ENCODE measurements around the gene HECW1.
"Not testable (repeated sequence)": the region's sequence is repeated elsewhere in the genome, so short reads cannot be mapped to it uniquely, and the experiment has no call there.

Gene HECW1

GRCh38 chr7:43313628-43314378 lies 201.4 kb downstream of the HECW1 start:
- DNase-seq: no peak

DNA sequence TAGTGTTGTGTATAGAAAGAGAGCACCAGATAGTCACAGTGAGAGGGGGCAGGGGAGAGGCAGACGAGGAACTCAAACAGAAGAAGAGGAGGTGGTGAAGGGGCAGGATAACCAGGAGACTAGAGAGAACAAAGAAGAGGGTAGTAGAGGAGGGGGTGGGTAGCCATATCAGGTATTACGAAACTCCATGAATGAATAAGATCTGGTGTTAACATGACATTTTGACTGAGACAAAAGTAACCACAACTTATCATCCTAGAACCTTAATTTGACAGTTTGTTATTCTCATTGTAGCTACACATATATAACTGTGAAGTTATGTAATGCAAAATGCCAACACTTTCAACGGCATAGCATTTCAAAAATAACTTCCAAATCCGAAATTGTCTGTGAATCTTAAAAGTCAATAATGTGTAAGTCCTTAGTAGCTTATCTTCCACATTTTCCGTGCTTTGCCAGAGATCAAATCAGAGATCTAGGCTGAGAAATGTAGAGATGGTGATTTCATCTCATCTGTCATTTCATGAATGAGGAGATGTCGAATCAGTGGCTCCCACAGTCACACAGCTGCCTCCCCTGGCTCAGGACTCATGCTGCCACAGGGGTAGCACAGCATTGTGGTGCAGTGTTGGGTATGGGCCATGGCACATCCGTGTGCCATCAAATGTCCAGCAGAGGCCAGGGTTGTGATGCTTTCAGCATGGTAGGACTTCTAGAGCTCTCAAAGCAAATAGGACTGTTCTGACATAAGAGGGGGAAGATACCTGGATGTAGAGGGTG lies 202.1 kb downstream of the HECW1 start:
- DNase-seq: no peak

GRCh38 chr7:43317075-43317474 lies 204.6 kb downstream of the HECW1 start:
- no peak for DNase-seq

GRCh38 chr7:43318188-43318770 lies 205.8 kb downstream of the HECW1 start:
- no peak for DNase-seq

DNA sequence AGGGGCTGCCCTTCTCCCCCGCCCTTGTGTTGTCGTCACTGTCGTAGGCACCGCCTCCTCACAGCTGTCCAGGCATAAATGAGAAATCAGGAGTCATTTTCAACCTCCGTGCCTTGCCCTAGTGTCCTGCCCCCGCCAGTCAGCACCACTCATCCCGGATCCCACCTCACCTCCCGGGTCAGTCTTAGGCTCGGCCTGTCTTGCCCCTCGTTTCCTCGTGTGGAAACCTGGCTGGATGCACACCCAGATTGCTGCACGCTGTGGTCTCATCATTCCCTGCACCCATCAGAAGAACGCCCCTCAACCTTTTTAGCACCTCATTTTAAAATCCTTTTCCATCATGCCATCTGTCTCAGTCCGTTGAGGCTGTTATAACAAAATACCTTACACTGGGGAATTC lies 213.1 kb downstream of the HECW1 start:
- DNase-seq: no peak

GRCh38 chr7:43328336-43328735 lies 215.9 kb downstream of the HECW1 start:
- no peak for DNase-seq

DNA sequence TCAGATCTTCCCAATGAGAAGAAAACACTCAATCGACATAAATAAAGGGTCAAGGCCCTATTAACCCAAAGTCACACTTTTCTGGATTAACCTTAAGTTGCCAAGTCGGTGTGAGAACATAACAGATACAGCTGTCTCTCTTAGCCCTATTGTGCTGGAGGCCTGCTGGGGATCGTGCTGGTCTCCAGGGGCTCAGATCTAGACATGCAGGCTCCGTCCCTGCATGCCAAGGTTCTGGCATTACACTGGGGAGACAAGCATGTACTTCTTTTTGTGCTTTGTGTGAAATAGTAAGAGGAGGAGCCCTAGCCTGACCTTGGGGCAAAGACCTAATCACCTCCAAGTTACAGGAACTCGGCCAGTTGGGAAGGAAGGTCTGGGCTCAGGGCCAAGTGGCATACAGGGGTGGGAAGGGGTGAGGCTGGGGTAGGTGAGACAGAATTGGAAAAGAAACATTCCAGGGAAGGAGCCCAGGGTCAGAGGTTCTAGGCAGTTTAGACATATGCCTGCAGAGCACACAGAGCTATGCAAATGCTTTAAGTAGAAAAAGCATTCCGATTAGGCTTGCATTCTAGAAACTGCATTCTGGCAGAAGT lies 216.4 kb downstream of the HECW1 start:
- no peak for DNase-seq

GRCh38 chr7:43332193-43332796 lies 219.8 kb downstream of the HECW1 start:
- no peak for DNase-seq

GRCh38 chr7:43337191-43337590 lies 224.7 kb downstream of the HECW1 start:
- no peak for DNase-seq

GRCh38 chr7:43337811-43338210 lies 225.4 kb downstream of the HECW1 start:
- DNase-seq: no peak

DNA sequence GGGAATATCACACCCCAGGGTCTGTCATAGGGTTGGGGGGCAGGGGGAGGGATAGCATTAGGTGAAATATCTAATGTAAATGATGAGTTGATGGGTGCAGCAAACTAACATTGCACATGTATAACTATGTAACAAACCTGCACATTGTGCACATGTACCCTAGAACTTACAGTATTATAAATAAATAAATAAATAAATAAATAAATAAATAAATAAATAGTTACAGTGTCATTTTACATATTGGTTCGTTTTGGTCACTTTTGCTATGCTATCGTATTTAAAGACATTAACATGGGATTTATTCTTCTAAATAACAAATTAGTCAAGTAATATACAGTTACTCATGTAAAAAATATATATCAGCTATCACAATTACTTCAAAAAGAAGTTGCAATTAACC lies 228.7 kb downstream of the HECW1 start:
- DNase-seq: no peak

DNA sequence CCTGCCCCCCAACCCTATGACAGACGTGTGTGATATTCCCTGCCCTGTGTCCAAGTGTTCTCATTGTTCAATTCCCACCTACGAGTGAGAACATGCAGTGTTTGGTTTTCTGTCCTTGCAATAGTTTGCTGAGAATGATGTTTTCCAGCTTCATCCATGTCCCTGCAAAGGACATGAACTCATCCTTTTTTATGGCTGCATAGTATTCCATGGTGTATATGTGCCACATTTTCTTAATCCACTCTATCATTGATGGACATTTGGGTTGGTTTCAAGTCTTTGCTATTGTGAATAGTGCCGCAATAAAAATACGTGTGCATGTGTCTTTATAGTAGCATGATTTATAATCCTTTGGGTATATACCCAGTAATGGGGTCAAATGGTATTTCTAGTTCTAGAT lies 231.0 kb downstream of the HECW1 start:
- DNase-seq: not testable (repeated sequence)

- not testable (repeated sequence) for DNase-seq
Measured at GRCh38 chr7:43345696-43346095, 233.2 kb downstream of the HECW1 start.

DNA sequence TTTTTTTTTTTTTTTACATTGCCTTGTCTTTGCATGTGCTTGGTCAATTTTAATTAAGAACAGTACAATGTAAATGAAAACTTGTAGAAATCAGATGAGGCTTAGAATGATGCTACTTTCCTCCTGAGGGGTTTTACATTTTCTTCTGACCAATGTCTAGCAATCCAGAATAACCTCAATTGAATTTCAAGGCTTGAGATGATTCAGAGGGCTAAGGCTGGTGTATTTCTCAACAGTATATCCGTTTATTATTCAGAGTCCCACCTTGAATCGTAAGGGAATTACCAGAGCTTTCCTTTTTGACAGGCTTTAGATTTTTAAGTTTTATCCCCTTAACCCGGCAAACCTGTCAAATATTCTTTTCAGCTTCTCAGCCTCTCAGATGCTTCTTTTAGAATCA lies 239.2 kb downstream of the HECW1 start:
- no peak for DNase-seq

- no peak for DNase-seq
Measured at GRCh38 chr7:43353902-43354301, 241.5 kb downstream of the HECW1 start.

GRCh38 chr7:43362652-43363034 lies 250.2 kb downstream of the HECW1 start:
- DNase-seq: no peak

GRCh38 chr7:43363035-43363791 lies 250.8 kb downstream of the HECW1 start:
- no peak for DNase-seq

DNA sequence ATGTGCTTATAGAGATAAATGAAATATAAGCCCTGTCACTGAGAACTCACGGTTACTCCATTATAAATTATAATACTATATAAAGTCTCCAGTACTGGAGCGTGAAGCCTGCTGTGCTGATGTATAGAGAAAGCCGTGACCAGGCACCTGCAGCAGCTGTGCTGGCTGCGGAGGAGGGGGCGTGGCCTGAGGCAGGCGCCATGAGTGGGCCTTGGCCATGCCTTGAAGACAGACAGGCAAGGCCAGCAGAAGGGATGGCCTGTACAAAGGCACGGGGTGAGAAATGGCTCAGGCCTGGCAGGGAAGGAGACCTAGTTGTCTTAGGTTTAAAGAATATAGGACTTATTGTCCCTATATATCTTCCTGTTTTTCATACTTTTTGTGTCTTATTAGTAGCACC lies 251.9 kb downstream of the HECW1 start:
- no peak for DNase-seq

DNA sequence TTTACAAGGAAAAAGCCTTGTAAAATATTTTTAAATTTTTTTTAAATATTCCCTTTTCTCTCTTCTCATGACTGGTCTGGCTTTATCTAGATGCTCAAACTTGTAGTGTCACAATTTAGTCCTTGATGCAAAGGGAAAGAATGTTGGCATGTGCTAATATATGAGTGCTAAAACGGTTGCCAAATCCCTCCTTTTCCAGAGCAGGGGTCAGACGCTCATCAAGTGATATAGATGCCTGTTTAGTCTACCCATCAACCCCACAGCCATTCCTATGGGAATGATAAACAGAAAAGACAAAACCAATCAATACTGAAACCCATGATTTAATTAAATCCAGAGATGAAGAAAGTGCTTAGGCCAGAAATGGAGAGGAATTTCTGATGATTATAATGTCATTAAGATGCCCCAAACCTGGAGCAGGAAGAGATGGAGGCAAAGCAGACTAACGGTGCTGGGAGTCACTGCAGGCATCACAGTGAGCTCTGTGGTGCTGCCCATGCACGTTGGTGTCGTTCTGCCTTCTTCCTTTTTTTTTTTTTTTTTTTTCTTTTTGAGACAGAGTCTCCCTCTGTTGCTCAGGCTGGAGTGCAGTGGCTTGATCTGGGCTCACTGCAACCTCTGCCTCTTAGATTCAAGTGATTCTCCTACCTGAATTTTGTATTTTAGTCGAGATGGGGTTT lies 260.4 kb downstream of the HECW1 start:
- DNase-seq: no peak

DNA sequence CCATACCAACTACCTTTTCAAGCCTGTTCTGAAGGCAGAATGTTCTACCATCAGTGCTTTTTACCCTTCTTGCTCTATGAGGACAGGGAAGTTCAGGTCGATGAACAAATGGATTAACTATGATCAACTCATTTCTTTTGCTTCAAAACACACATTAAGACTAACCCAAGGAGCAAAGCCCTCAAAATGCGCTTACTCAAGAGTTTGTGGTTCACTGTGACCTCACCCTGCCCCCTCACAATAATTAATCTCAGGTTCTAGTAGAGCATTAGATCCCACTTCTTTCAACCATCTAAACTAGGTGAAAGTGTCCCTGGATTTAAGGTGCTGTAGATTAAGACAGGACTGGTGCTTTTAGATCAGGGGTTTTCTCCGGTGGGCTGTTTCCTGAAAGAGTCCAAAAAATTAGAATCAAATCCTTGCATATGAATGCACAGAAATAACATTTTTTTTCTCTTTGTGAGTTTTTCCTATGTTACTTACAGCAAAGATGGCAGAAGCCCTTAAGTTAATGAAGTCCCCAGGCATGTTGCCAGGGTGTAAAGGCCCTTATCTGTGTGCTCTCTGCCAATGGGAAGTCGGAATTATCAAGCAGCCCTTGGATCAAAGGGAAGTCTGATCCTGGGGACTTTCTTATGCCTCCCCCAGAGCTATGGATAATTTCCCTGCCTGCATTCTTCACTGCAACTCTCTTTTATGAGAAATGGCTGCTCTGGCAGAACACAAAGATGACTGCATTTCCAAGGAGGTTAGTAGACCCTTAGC lies 264.9 kb downstream of the HECW1 start:
- no peak for DNase-seq

GRCh38 chr7:43379210-43379609 lies 266.8 kb downstream of the HECW1 start:
- no peak for DNase-seq

All from KG1 (cell line).